ENCODE results near the gene SHPK.

Gene SHPK

GRCh38 chr17:3668279-3669084 lies 32.4 kb upstream of the SHPK start, which contains the start of the genes EMC6 and TAX1BP3:
Gene EMC6 (plus strand): TSS chr17:3668812. CDS start chr17:3669147, 335 bp downstream.
Gene TAX1BP3 (minus strand): TSS chr17:3668578. CDS start chr17:3668526, 52 bp downstream.
- H3K27me3 Mint-ChIP-seq: no peaks in the 10 kb centered on the region
- H3K4me1 Mint-ChIP-seq (ENCODE audit: low read depth): peaks cover 25% of the 10 kb centered on the region
- peaks cover 14% of the 10 kb centered on the region for H3K36me3 Mint-ChIP-seq (ENCODE audit: low read depth)
- H3K9me3 Mint-ChIP-seq: no peaks in the 10 kb centered on the region
- H3K4me3 Mint-ChIP-seq: peak within 1 kb of the TSS; percentile 94
- peak within 1 kb of the TSS; percentile 94 for H3K27ac Mint-ChIP-seq

GRCh38 chr17:3667366-3668278 lies 31.6 kb upstream of the SHPK start:
- H3K27me3 Mint-ChIP-seq: no peaks in the 10 kb centered on the region
- peak overlapping the region; percentile 94 for H3K4me3 Mint-ChIP-seq
- H3K36me3 Mint-ChIP-seq (ENCODE audit: low read depth): peaks cover 14% of the 10 kb centered on the region
- no peaks in the 10 kb centered on the region for H3K9me3 Mint-ChIP-seq
- peaks cover 25% of the 10 kb centered on the region for H3K4me1 Mint-ChIP-seq (ENCODE audit: low read depth)
- H3K27ac Mint-ChIP-seq: peak overlapping the region; percentile 61

GRCh38 chr17:3666516-3666915 lies 30.5 kb upstream of the SHPK start:
- Mint-ChIP-seq H3K4me3 (no peak overlapping the region), H3K4me1 (ENCODE audit: low read depth) (peaks cover 22% of the 10 kb centered on the region), H3K9me3 (no peaks in the 10 kb centered on the region), H3K27me3 (no peaks in the 10 kb centered on the region), H3K27ac (no peak overlapping the region), H3K36me3 (ENCODE audit: low read depth) (peaks cover 9% of the 10 kb centered on the region)

GRCh38 chr17:3665834-3666233 lies 29.8 kb upstream of the SHPK start:
- Mint-ChIP-seq H3K4me3 (no peak overlapping the region), H3K36me3 (ENCODE audit: low read depth) (peaks cover 8% of the 10 kb centered on the region), H3K27me3 (no peaks in the 10 kb centered on the region), H3K4me1 (ENCODE audit: low read depth) (peaks cover 20% of the 10 kb centered on the region), H3K9me3 (no peaks in the 10 kb centered on the region), H3K27ac (no peak overlapping the region)

GRCh38 chr17:3663102-3664011 lies 27.3 kb upstream of the SHPK start:
- Mint-ChIP-seq H3K4me1 (ENCODE audit: low read depth) (peaks cover 5% of the 10 kb centered on the region), H3K9me3 (no peaks in the 10 kb centered on the region), H3K36me3 (ENCODE audit: low read depth) (no peaks in the 10 kb centered on the region), H3K27ac (no peak overlapping the region), H3K27me3 (no peaks in the 10 kb centered on the region), H3K4me3 (no peak overlapping the region)

GRCh38 chr17:3660311-3660891 lies 24.4 kb upstream of the SHPK start:
- Mint-ChIP-seq H3K9me3 (no peaks in the 10 kb centered on the region), H3K4me1 (ENCODE audit: low read depth) (no peaks in the 10 kb centered on the region), H3K4me3 (no peak overlapping the region), H3K27me3 (no peaks in the 10 kb centered on the region), H3K36me3 (ENCODE audit: low read depth) (no peaks in the 10 kb centered on the region), H3K27ac (no peak overlapping the region)

GRCh38 chr17:3659541-3660111 lies 23.6 kb upstream of the SHPK start:
- no peak overlapping the region for H3K27ac Mint-ChIP-seq
- H3K4me3 Mint-ChIP-seq: no peak overlapping the region
- H3K36me3 Mint-ChIP-seq (ENCODE audit: low read depth): no peaks in the 10 kb centered on the region
- no peaks in the 10 kb centered on the region for H3K27me3 Mint-ChIP-seq
- H3K4me1 Mint-ChIP-seq (ENCODE audit: low read depth): no peaks in the 10 kb centered on the region
- H3K9me3 Mint-ChIP-seq: no peaks in the 10 kb centered on the region

- Mint-ChIP-seq H3K27ac (no peak overlapping the region), H3K4me1 (ENCODE audit: low read depth) (no peaks in the 10 kb centered on the region), H3K36me3 (ENCODE audit: low read depth) (no peaks in the 10 kb centered on the region), H3K9me3 (no peaks in the 10 kb centered on the region), H3K4me3 (no peak overlapping the region), H3K27me3 (no peaks in the 10 kb centered on the region)
Measured at GRCh38 chr17:3658784-3659449, 22.9 kb upstream of the SHPK start.

- H3K4me3 Mint-ChIP-seq: no peak overlapping the region
- H3K27ac Mint-ChIP-seq: no peak overlapping the region
- H3K27me3 Mint-ChIP-seq: no peaks in the 10 kb centered on the region
- no peaks in the 10 kb centered on the region for H3K4me1 Mint-ChIP-seq (ENCODE audit: low read depth)
- H3K9me3 Mint-ChIP-seq: no peaks in the 10 kb centered on the region
- no peaks in the 10 kb centered on the region for H3K36me3 Mint-ChIP-seq (ENCODE audit: low read depth)
Measured at GRCh38 chr17:3657874-3658783, 22.1 kb upstream of the SHPK start.

GRCh38 chr17:3657588-3657869 lies 21.5 kb upstream of the SHPK start:
- Mint-ChIP-seq H3K4me3 (no peak overlapping the region), H3K27me3 (no peaks in the 10 kb centered on the region), H3K36me3 (ENCODE audit: low read depth) (no peaks in the 10 kb centered on the region), H3K27ac (no peak overlapping the region), H3K4me1 (ENCODE audit: low read depth) (no peaks in the 10 kb centered on the region), H3K9me3 (no peaks in the 10 kb centered on the region)

GRCh38 chr17:3656755-3657587 lies 20.9 kb upstream of the SHPK start:
- Mint-ChIP-seq H3K27ac (no peak overlapping the region), H3K4me1 (ENCODE audit: low read depth) (no peaks in the 10 kb centered on the region)

GRCh38 chr17:3656353-3656752 lies 20.3 kb upstream of the SHPK start:
- H3K36me3 Mint-ChIP-seq (ENCODE audit: low read depth): no peaks in the 10 kb centered on the region
- no peaks in the 10 kb centered on the region for H3K9me3 Mint-ChIP-seq
- no peaks in the 10 kb centered on the region for H3K27me3 Mint-ChIP-seq
- no peaks in the 10 kb centered on the region for H3K4me1 Mint-ChIP-seq (ENCODE audit: low read depth)
- H3K4me3 Mint-ChIP-seq: no peak overlapping the region
- H3K27ac Mint-ChIP-seq: no peak overlapping the region

More at GRCh38 chr17:3656755-3657587, 20.9 kb upstream of the SHPK start:
- Mint-ChIP-seq H3K27me3 (no peaks in the 10 kb centered on the region), H3K9me3 (no peaks in the 10 kb centered on the region), H3K36me3 (ENCODE audit: low read depth) (no peaks in the 10 kb centered on the region), H3K4me3 (no peak overlapping the region)

Data from stimulated activated naive CD8-positive, alpha-beta T cell treated with anti-CD3 and anti-CD28 coated beads, Interleukin-15, Interleukin-2, amounts not matched to agents 100 ng/mL and 50 ng/mL, for 24 hours (primary cell).